ENCODE measurements around the gene CERS1. TPM values are rescaled to one million over a fixed set of nuclear protein-coding genes. Genes with fewer than 3 reads are reported as not detected.

Gene CERS1
- total and polyA plus RNA-seq, 4 donors, result 0.28 TPM; not detected in 3

- no peak overlapping the region for H3K27ac ChIP-seq (ENCODE audit: low read depth in 1 of 2, low read length in 2 of 2)
- WGBS, result 81% methylated on average over 15 of the region's 15 CpGs
- TF ChIP-seq EGR1 (IDR thresholded peaks at IDR 0.05; ENCODE audit: low read depth in 2 of 2) (no peak), MAX (IDR thresholded peaks at IDR 0.05) (no peak), TAF1 (conservative IDR thresholded peaks at IDR 0.05) (no peak), RXRA (IDR thresholded peaks at IDR 0.05) (no peak), NR2F2 (IDR thresholded peaks at IDR 0.05) (no peak), JUND (IDR thresholded peaks at IDR 0.05) (no peak), ATF3 (IDR thresholded peaks at IDR 0.05) (no peak)
- H3K27me3 ChIP-seq (ENCODE audit: control insufficient read depth in 4 of 4, insufficient read depth in 4 of 4, low read length in 3 of 4), result no peaks in the 10 kb centered on the region
- no peak overlapping the region for H3K9ac ChIP-seq (ENCODE audit: low read depth in 1 of 2, low read length in 2 of 2)
- no peak overlapping the region for H3K4me3 ChIP-seq (ENCODE audit: low read depth in 1 of 3, low read length in 3 of 3)
- H3K36me3 ChIP-seq (ENCODE audit: control insufficient read depth in 4 of 4, insufficient read depth in 3 of 4, low read depth in 1 of 4, low read length in 3 of 4), result peaks cover 0 to 6% (median 0%) of the 10 kb centered on the region in 4 donors
- no peak for DNase-seq (ENCODE audit: low spot score)
- H3K4me1 ChIP-seq (ENCODE audit: control insufficient read depth in 4 of 4, insufficient read depth in 4 of 4, low read length in 3 of 4), result peaks cover 14 to 52% (median 39%) of the 10 kb centered on the region in 4 donors
- H3K9me3 ChIP-seq (ENCODE audit: control insufficient read depth in 4 of 4, low read length in 3 of 4), result no peaks in the 10 kb centered on the region
Measured at GRCh38 chr19:18841400-18841799, 54.6 kb downstream of the CERS1 start.

GRCh38 chr19:18840288-18841267 lies 55.4 kb downstream of the CERS1 start:
- Histone ChIP-seq H3K9ac (ENCODE audit: low read depth in 1 of 2, low read length in 2 of 2) (peak overlapping the region in 1 of 2 donors; percentile 36), H3K9me3 (ENCODE audit: control insufficient read depth in 4 of 4, low read length in 3 of 4) (no peaks in the 10 kb centered on the region), H3K4me1 (ENCODE audit: control insufficient read depth in 4 of 4, insufficient read depth in 4 of 4, low read length in 3 of 4) (peaks cover 14 to 54% (median 43%) of the 10 kb centered on the region in 4 donors), H3K4me3 (ENCODE audit: low read depth in 1 of 3, low read length in 3 of 3) (no peak overlapping the region), H3K27me3 (ENCODE audit: control insufficient read depth in 4 of 4, insufficient read depth in 4 of 4, low read length in 3 of 4) (no peaks in the 10 kb centered on the region), H3K27ac (ENCODE audit: low read depth in 1 of 2, low read length in 2 of 2) (no peak overlapping the region), H3K36me3 (ENCODE audit: control insufficient read depth in 4 of 4, insufficient read depth in 3 of 4, low read depth in 1 of 4, low read length in 3 of 4) (peaks cover 0 to 6% (median 0%) of the 10 kb centered on the region in 4 donors)
- TF ChIP-seq NR2F2 (IDR thresholded peaks at IDR 0.05) (no peak), HNF4A (conservative IDR thresholded peaks at IDR 0.05) (peak; percentile 30 to 63)
- 66% methylated on average over 26 of the region's 26 CpGs for WGBS
- DNase-seq (ENCODE audit: low spot score), result no peak

GRCh38 chr19:18839465-18840287 lies 56.3 kb downstream of the CERS1 start:
- DNase-seq (ENCODE audit: low spot score), result peak; percentile 60
- H3K27me3 ChIP-seq (ENCODE audit: control insufficient read depth in 4 of 4, insufficient read depth in 4 of 4, low read length in 3 of 4), result no peaks in the 10 kb centered on the region
- no peak overlapping the region for H3K4me3 ChIP-seq (ENCODE audit: low read depth in 1 of 3, low read length in 3 of 3)
- H3K9me3 ChIP-seq (ENCODE audit: control insufficient read depth in 4 of 4, low read length in 3 of 4), result no peaks in the 10 kb centered on the region
- WGBS, result 51% methylated on average over 15 of the region's 15 CpGs
- peak overlapping the region in 1 of 2 donors; percentile 36 for H3K9ac ChIP-seq (ENCODE audit: low read depth in 1 of 2, low read length in 2 of 2)
- H3K36me3 ChIP-seq (ENCODE audit: control insufficient read depth in 4 of 4, insufficient read depth in 3 of 4, low read depth in 1 of 4, low read length in 3 of 4), result peaks cover 0 to 6% (median 0%) of the 10 kb centered on the region in 4 donors
- H3K4me1 ChIP-seq (ENCODE audit: control insufficient read depth in 4 of 4, insufficient read depth in 4 of 4, low read length in 3 of 4), result peaks cover 15 to 61% (median 46%) of the 10 kb centered on the region in 4 donors
- no peak overlapping the region for H3K27ac ChIP-seq (ENCODE audit: low read depth in 1 of 2, low read length in 2 of 2)
- TF ChIP-seq FOXA2 (IDR thresholded peaks at IDR 0.05) (no peak), CTCF (IDR thresholded peaks at IDR 0.05; ENCODE audit: low read depth, low read length, missing input control) (peak; percentile 26), ZBTB33 (IDR thresholded peaks at IDR 0.05) (no peak), YY1 (IDR thresholded peaks at IDR 0.05) (peak; percentile 31), GABPA (IDR thresholded peaks at IDR 0.05 in 1 of 2, conservative IDR thresholded peaks at IDR 0.05 in 1 of 2) (peak in 1 of 2 donors; percentile 27), JUND (IDR thresholded peaks at IDR 0.05) (no peak), NR2F2 (IDR thresholded peaks at IDR 0.05) (peak; percentile 30), ATF3 (IDR thresholded peaks at IDR 0.05) (no peak), REST (IDR thresholded peaks at IDR 0.05) (no peak), SP1 (IDR thresholded peaks at IDR 0.05) (peak; percentile 42), HNF4G (IDR thresholded peaks at IDR 0.05) (no peak), EGR1 (IDR thresholded peaks at IDR 0.05; ENCODE audit: low read depth in 2 of 2) (peak in 1 of 2 donors; percentile 30)
